D341Med (cell line): ENCODE data around the gene OR4M2.
"Not testable (repeated sequence)": the region's sequence is repeated elsewhere in the genome, so short reads cannot be mapped to it uniquely, and the experiment has no call there.

ENCODE experiments used
- DNase-seq: peaks from one replicate; pipeline ENCODE4 v3.0.0; 2012; ENCODE audit warnings: low spot score

OR4M2 gene, protein sequence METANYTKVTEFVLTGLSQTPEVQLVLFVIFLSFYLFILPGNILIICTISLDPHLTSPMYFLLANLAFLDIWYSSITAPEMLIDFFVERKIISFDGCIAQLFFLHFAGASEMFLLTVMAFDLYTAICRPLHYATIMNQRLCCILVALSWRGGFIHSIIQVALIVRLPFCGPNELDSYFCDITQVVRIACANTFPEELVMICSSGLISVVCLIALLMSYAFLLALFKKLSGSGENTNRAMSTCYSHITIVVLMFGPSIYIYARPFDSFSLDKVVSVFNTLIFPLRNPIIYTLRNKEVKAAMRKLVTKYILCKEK

DNA sequence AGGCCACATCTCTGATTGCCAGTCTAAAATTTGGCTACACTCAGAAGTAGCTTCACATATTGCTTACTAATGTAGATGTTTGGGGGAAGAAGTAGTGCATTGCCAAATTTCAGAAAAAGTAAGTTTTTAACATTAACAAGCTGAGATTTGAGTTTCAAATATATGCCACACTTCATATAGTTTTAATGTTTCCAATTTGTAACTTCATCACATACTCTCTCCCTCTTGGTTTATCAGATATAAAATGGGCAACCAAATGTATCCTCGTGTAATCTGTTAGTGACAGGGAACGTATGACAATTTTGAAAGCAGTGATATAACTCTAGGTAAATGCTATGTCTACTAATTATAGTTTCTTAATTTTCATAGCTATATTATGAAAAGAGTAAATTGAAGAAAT lies at the start of gene OR4M2:
OR4M2 (plus strand) TSS at position 301 of the 400 bp plus-strand sequence; CDS start at position 399, 98 bp downstream.
- not testable (repeated sequence) for DNase-seq

DNA sequence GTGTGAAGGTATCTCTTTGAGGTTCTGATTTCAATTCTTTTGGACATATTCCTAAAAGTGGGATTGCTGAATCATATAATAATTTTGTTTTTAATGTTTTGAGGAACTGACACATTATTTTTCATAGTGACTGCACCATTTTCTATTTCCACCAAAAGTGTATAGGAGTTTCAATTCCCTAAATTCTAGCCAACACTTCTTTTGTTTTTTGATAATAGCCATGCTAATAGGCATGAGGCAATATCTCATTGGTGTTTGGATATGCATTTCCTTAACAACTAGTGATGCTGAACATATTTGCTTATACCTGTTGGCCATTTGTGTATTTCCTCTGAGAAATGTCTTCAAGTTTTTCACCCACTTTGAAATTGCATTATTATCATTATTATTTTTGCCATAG lies 11.1 kb upstream of the OR4M2 start:
- not testable (repeated sequence) for DNase-seq

- DNase-seq: not testable (repeated sequence)
Measured at GRCh38 chr15:22081386-22081785, 1.1 kb downstream of the OR4M2 start.

- not testable (repeated sequence) for DNase-seq
Measured at GRCh38 chr15:22098616-22099253, 18.4 kb downstream of the OR4M2 start.

DNA sequence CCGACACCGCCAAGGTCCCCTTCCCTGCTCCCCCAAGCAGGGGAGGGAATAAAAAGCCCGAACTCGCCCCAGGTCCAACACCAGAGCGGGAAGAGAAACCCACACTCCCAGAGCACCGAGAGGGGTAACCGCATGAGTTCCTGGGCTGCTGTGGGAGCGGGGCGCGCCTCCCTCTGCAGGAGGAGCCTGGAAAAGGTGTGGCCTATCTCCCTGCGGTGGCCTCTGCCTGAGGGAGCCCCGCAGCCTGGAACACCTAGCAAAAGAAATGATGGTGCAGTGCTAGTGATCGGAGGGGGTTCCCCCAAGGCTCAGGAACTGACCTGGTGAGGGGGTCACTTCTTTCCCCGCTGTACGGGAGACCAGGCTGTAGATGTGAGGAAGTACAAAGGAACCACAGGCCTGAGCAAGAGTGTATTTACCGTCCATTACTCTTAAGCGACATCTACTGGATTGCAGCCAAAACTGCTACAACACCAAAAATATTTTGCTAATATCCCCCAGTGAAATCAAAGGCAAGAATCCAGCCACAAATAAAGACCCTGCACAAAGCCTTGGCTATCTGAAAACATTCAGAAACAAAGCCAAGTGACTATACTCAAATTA lies 19.1 kb downstream of the OR4M2 start:
- not testable (repeated sequence) for DNase-seq

- DNase-seq: not testable (repeated sequence)
Measured at GRCh38 chr15:22122033-22122432, 41.7 kb downstream of the OR4M2 start.
